GM18502 (cell line): ENCODE data around the gene TMEM131.
"Not testable (repeated sequence)": the region's sequence is repeated elsewhere in the genome, so short reads cannot be mapped to it uniquely, and the experiment has no call there.

Experiments used
- ATAC-seq: cut with Tn5 transposase; IDR thresholded peaks from one replicate; pipeline ENCODE4 v1.9.1; 2021; ENCODE audit warnings: mild to moderate bottlenecking; ENCODE audit not compliant: unreplicated experiment, poor library complexity

Gene TMEM131

DNA sequence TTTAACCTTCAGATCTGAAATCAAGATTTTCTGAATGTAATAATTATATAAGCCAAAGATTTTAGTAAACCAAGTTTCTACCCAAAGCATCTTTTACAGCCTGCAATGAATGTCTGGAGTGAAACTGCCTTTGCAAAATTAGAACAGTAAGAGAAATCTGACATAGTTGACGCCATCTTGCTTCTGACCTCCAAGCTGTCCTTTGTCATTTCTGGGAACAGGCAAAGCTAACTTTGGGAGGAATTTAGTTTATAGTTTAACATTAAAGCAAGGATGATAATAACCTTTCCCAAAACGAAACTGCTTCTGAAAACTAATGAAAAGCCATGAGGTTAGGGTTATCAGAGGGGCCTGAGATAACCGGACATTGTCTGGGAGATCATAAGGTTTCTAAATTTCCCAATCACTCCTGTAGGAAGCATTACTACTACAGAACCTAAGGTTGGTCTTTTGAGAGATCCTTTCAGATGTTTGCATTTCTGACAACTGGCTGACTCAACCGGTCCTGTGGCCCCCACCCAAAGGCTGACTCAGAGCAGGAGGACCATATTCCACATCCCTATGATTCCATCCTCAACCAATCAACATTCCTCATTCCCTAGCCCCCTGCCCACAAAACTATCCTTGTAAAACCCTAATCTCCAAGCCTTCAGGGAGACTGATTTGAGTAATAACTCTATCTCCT lies 124.5 kb downstream of the TMEM131 start:
- no peak for ATAC-seq

DNA sequence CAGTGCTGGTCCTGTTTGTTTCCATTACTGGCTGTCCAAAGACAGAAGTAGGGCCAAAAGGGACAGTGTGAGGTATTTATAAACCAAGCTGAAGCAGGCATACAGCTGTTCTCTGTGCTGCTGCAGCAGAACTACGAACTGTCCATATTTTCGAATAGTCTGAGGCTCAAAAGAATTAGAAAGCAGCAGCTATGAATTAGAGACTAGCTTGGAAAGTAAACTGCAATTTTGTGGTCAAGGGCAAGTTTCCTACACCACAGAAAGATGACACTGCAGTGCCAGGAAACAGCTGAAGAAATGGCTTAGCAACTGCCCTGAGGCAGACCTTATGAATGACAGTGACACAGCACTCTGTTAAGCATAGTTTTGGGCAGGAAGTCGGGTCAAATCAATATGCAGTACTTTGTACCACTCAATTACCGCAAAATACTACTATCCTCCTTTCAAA lies 125.3 kb downstream of the TMEM131 start:
- peak; percentile 99 for ATAC-seq

DNA sequence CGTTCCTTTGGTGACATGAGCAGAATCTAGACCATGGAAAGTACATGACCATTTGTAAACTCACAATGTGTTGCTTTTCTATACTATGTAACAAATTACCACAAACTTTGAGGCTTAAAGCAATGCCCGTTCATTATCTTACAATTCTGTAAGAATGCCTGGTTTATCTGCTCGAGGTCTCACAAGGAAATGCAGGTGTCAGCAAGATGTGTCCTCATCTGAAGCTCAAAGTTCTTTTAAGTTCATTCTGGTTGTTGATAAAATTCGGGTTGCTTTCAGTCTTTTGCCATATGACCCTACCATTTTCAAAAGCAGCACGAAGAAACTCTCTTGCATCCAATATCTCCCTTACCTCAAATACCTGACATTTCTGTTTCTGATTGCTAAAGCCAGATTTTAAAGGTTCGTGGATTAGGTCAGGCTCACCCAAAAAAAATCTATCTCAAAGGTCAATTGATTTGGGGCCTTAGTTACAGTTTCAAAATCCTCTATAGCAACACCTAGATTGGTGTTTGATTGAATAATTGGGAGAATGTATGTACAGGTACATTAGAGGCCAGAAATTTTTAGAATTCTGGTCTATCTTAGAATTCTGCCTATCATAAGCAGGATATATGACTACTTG lies 125.9 kb downstream of the TMEM131 start:
- ATAC-seq, result no peak

DNA sequence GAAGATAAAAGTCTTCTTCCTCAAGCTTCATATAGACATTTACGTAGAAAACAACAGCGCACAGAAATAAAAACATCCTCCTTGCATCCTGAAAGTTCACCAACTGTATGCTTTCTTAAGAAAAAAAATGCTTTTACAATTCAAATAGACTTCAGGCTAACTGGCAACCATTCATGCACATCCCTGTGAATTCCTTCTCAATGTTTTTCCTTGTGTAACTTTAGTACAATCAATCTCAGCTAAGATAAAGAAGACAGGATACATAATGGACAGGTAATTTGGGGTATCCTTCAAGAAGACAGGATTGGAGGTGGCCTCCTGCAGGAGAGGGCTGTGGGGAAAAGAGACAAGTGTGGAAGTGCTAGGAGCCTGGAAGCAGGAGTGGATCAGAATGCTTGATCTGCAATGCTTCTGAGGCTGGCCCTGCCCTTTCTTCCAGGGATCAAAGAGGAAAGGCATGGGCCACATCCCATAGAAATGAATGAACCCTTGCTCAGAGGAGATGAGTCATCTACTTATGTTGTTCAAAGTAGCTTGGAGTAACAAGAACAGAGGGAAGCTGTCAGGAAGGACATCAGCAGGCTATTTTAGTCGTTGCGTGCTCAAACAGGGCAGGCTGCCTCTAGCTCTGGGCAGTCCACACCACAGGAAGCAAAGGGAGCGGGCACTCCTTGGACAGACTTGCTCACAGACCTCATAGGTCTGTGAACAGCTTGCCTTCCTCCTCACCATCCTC lies 126.6 kb downstream of the TMEM131 start:
- ATAC-seq, result no peak

DNA sequence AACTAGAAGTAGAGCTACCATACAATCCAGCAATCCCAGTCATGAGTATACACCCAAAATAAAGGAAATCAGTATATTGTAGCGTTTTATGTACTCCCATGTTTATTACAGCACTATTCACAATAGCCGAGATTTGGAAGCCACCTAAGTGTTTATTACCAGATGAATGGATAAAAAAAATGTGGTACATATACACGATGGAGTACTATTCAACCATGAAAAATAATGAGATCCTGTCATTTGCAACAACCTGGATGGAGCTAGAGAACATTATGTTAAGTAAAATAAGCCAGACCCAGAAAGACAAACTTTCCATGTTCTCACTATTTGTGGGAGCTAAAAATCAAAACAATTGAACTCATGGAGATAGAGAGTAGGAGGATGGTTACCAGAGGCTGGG lies 131.9 kb downstream of the TMEM131 start:
- no peak for ATAC-seq

DNA sequence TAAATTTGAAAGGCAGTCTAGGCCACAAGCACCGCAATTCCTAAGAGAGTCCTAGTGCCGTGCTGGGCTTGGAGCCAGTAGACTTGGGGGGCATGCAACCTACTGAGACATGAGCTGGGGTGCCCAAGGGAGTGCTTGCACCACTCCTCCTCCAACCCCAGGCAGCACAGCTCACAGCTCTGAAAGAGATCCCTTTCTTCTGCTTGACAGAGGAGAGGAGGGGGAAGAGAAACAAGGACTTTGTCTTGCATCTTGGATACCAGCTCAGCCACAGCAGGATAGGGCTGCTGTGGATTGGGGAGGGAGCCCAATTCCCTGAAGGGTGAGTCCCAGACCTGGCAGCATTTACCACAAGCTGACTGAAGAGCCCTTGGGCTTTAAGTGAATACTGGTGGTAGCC lies 134.6 kb downstream of the TMEM131 start:
- no peak for ATAC-seq

DNA sequence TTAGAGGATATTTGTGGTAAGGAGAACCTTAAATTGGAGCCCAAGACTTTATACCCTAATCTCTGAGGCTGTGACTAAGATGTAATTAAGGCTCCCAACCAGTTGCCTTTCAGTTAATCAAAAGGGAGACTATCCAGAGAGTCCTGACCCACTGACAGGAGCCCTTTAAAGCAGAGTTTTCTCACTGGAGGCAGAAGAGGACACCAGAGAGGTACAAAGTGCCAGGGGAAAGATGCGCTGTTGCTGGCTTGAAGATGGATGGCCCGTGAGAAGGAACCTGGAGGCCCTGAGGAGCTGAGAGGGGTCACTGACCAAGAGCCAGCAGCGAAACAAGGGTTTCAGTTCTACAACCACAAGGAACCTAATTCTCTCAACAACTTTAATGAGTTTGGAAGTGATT lies 137.3 kb downstream of the TMEM131 start:
- no peak for ATAC-seq

DNA sequence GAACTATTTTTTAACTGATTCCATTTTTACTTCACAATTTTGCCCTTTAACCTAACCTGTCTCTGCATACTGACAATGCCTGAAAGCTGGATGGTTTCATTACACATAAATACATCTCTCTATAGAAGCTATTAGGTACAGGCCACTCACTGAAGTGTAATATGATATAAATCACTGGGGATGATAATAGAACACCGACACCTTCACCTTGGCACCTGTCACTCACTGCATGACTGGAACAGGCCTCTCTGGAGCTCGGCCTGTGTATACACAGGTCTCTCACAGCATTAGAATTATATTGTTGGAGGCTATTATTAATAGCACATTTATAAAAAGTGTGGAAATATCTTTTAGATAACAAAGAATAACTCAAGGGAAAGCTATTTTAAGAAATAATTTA lies 138.2 kb downstream of the TMEM131 start:
- ATAC-seq, result no peak

DNA sequence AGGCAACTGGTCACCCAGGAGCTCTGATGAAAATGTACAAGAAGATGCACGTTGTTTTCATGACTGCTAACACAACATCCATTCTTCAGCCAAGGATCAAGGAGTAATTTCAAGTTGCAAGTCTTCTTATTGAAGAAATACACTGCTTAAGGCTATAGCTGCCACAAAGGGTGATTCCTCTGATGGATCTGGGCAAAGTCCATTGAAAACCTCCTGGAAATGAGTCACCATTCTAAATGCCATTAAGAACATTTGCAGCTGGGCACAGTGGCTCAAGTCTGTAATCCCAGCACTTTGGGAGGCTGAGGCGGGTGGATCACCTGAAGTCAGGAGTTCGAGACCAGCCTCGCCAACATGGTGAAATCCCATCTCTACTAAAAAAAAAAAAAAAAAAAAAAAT lies 142.7 kb downstream of the TMEM131 start:
- not testable (repeated sequence) for ATAC-seq

DNA sequence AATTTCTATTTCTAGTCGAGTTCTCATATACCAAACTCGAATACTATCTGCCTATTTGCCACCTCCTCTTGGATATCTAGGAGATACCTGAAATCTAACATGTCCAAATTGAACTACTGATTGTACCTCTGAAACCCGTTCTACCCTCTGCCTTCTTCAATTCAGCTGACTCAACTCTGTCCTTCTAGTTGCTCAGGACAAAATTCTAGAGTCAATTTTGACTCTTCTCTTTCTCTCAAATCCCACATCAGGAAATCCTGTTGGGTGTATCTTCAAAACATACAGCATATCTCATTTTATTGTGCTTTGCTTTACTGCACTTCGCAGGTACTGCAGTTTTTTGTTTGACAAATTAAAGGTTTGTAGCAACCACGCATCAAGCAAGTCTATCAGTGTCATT lies 144.6 kb downstream of the TMEM131 start:
- no peak for ATAC-seq

DNA sequence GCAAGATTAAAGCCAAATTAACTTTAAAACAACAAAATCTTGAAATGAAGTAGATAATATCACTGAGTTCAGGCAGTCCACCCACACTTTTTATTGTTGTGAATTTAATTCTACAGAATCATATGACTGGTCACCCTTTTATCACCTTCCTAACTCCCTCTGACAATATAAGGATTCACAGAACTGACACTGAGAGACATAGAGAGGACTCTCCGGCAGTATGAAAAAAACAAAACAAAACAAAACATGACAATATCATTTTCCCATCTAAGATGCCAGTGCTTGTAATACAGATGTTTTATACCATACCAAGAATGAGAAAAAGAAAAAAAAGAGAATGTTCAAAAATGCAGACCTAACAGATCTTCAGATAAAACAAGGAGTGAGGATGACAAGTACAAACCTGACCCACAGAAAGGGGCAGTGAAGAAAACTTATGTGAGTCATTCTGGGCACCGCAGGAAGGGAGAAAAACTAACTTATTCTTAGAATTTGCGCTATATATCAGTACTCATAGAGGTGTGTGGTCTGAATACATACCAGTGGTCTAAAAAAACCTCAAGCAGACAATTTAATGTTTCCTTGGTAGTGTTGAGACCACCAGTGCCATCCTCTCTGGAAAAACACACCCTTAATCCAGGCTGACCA lies 145.7 kb downstream of the TMEM131 start:
- peak; percentile 93 for ATAC-seq

DNA sequence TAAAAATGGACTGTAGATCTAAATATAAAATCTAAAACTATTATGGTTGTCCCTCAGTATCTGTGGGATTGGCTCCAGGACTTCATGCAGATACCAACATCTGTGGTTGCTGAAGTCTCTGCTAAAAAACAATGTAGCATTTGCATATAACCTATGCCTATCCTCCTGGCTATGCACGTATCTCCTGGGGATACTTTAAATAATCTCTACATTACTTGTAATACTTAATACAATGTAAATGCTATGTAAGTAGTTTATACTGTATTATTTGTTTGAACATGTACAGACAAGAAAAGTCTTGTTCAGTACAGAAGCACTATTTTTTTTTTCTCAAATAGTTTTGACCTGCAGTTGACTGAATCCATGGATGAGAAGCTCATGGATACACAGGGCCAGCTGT lies 147.4 kb downstream of the TMEM131 start:
- ATAC-seq, result no peak

DNA sequence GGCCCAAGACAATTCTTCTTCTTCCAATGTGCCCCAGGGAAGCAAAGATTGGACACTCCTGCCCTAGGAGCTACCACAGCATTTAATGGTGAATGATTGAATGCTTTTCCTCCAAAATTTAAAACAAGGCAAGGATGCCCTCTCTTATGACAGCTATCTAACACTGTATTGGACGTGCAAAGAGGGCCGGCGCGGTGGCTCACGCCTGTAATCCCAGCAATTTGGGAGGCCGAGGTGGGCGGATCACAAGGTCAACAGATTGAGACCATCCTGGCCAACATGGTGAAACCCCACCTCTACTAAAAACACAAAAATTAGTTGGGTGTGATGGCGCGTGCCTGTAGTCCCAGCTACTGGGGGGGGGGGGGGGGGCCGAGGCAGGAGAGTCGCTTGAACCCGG lies 149.0 kb downstream of the TMEM131 start:
- ATAC-seq, result not testable (repeated sequence)

DNA sequence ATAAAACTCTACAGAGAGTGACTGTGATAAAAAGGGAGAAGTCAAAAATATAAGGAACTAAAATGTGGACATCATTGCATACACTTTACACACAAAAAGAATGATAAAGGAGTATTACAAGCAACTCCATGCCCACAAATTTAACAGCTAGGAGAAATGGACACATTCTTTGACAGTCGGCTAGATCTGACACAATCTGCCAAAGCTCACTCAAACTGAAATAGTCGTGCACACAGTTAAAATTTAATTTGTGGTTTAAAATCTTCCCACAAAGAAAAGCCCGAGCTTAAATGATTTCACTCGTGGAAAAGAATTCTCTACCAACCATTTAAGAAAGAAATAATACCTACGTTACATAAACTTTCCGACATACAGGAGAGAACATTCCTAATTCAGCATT lies 149.9 kb downstream of the TMEM131 start:
- no peak for ATAC-seq

DNA sequence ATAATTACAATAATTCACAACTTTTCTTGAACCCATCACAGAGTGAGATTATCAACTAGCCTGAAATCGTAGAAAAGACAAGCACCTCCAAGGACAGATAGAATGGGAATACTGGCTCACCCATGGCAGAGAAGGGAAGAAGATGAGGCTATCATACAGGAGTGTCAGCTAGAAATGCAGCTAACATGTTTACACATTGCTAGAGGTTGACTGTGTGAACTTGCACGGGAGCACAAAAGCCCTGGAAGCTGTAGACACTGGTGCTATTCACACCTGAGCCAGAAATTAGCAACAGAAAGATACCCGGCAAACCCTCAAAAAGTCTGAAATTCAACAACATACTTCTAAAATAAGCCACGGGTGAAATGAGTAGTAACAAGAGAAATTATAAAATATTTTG lies 150.6 kb downstream of the TMEM131 start:
- no peak for ATAC-seq

DNA sequence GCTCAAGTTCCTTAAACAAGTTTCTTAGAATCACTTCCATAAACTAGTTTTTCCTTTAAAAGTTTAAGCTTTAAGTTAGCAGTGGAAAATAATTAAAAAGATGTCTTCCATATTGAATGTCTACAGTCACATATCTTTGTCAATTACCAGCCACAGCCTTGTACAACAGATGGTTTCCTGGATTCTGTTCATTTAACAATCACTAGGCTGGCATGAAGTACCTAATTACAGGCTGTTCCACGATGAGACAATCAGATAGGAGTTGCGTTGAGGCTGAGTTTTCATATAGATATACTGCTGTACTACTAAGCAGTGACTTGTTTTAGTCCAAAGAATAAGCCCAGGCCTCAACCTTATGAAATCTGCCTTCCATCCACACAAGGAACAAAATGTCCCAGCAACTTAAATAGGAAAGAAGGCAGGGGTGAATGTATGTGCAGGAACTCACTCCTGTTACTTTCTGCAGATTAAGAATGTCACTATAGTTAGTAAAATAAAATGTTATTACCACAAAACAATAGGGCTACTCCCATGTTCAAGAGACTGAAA lies 151.4 kb downstream of the TMEM131 start:
- ATAC-seq, result no peak

DNA sequence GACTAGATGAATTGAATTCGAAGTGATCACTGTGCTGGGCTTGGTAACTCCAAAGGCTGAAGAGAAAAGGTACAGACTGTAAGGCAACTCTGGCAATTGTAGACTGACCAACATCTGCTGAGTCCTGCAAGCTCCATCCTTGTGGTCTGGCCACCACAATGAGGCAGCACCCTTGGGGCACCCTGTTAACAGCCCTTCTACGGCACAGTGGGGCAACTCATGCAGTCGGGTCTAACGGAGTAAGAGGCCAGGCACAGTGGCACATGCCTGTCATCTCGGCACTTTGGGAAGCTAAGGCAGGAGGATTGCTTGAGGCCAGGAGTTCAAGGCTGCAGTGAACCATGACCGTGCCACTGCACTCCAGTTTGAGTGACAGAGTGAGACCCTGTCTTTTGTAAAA lies 155.6 kb downstream of the TMEM131 start:
- ATAC-seq, result no peak

DNA sequence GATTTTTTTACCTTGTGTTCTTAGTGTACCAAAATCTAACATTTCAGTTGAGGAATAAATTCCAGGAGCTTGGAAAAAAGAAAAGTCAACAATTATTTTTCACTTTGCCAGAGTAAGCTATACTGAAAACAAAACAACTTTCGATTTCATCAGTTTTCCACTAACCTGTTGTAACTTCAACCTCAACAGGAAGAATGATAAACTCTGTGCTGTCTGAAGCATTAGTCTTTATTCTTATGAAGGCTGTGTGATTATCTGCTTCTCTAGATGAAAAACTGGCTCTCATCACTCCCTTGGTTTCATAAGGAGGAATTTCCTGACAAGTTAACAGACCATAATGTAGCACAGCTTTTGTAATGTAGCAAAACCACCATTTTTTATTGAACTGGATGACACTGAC lies 161.1 kb downstream of the TMEM131 start:
- no peak for ATAC-seq

DNA sequence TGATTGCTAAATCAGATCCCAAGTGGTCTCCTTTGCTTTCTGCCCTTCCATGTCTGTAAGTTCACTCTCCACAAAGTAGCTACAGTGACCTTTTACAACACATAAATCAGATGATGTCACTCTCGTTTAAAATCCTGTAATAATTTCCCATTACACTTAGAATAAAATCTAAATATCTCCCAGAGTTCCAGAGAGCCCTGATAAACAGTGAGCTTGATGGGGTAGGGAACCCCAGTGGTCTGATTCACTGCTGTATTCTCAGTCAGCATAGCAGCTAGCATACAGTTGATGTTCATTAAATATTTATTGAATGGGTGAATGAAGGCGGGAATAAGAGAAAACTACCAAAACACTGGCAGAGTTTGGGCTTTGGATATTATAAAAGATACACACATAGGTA lies 164.6 kb downstream of the TMEM131 start:
- ATAC-seq, result no peak

DNA sequence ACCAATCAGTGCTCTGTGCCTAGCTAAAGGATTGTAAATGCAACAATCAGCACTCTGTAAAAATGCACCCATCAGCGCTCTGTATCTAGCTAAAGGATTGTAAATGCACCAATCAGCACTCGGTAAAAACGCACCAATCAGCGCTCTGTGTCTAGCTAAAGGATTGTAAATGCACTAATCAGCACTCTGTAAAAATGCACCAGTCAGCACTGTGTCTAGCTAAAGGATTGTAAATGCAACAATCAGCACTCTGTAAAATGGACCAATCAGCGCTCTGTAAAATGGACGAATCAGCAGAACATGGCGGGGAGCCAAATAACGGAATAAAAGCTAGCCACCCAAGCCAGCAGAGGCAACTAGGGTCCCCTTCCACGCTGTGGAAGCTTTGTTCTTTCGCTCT lies 166.5 kb downstream of the TMEM131 start:
- not testable (repeated sequence) for ATAC-seq

DNA sequence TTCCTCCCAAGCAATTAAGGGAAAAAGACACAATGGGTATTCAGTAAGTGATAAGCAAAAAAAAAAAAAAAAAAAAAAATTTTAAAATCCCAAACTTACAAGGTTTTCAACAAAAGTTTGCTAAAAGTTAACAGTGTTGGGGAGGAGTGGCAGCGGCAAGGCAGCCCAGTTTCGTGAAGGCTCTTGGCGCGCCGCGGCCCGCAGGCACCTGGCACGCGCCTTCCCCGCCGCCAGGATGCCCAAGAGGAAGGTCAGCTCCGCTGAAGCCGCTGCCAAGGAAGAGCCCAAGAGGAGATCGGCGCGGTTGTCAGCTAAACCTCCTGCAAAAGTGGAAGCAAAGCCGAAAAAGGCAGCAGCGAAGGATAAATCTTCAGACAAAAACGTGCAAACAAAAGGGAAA lies 168.7 kb downstream of the TMEM131 start:
- ATAC-seq, result not testable (repeated sequence)
